GM23338 (cell line): ENCODE data around the gene OOSP4B. TPM values are rescaled to one million over a fixed set of nuclear protein-coding genes. Genes with fewer than 3 reads are reported as not detected.
A peak's percentile ranks its signal among the peaks of the same experiment; 100 is the strongest.

Source experiments
- ATAC-seq: fragments of 200-7000 bp; cut with Tn5 transposase; 3 replicates; pipeline ENCODE4 v1.9.1; 2020
- DNase-seq: peaks from one replicate; pipeline ENCODE4 v3.0.0-alpha.2; 2015; ENCODE audit warnings: low spot score
- H2AFZ ChIP-seq: fragments of 200-600 bp; sonication (generic); 2 replicates; pipeline ENCODE4 v1.8.0; 2016; ENCODE audit warnings: antibody characterized with exemption, mild to moderate bottlenecking, moderate library complexity
- H3F3A ChIP-seq: fragments of 200-600 bp; sonication (generic); replicated peaks from 2 replicates; pipeline ENCODE4 v1.8.0; 2017; ENCODE audit warnings: antibody characterized with exemption, mixed run types, low read depth
- H3K27ac ChIP-seq: fragments of 200-600 bp; sonication (generic); 2 replicates; pipeline ENCODE4 v1.6.1; 2016; ENCODE audit warnings: low read depth
- H3K27me3 ChIP-seq: fragments of 200-600 bp; sonication (generic); 2 replicates; pipeline ENCODE4 v1.8.0; 2016; ENCODE audit warnings: mild to moderate bottlenecking, mixed run types, moderate library complexity; ENCODE audit not compliant: insufficient read depth
- H3K36me3 ChIP-seq: fragments of 200-600 bp; sonication (generic); 2 replicates; pipeline ENCODE4 v1.8.0; 2016; ENCODE audit warnings: mild to moderate bottlenecking; ENCODE audit not compliant: insufficient read depth
- H3K4me1 ChIP-seq: fragments of 200-600 bp; sonication (generic); 2 replicates; pipeline ENCODE4 v1.8.0; 2016; ENCODE audit warnings: mild to moderate bottlenecking, moderate library complexity; ENCODE audit not compliant: insufficient read depth
- H3K4me2 ChIP-seq: fragments of 200-600 bp; sonication (generic); 2 replicates; pipeline ENCODE4 v1.7.1; 2017; ENCODE audit warnings: mixed run types
- H3K4me3 ChIP-seq: fragments of 200-600 bp; sonication (generic); 2 replicates; pipeline ENCODE4 v1.6.1; 2016; ENCODE audit warnings: mixed run types
- H3K79me2 ChIP-seq: fragments of 200-600 bp; sonication (generic); replicated peaks from 2 replicates; pipeline ENCODE4 v1.8.0; 2017; ENCODE audit warnings: mild to moderate bottlenecking; ENCODE audit not compliant: insufficient read depth
- H3K9me2 ChIP-seq: fragments of 200-600 bp; sonication (generic); 2 replicates; pipeline ENCODE4 v1.8.0; 2017; ENCODE audit not compliant: insufficient read depth
- H4K20me1 ChIP-seq: fragments of 200-600 bp; sonication (generic); replicated peaks from 2 replicates; pipeline ENCODE4 v1.8.0; 2017; ENCODE audit warnings: mild to moderate bottlenecking; ENCODE audit not compliant: insufficient read depth
- H3K27ac Mint-ChIP-seq: 2 replicates; pipeline ENCODE4 v1.8.0; 2020; ENCODE audit warnings: inconsistent platforms, mild to moderate bottlenecking, moderate library complexity, mixed read lengths
- H3K27me3 Mint-ChIP-seq: 3 replicates; pipeline ENCODE4 v1.8.0; 2022; ENCODE audit warnings: low read depth, mild to moderate bottlenecking, moderate library complexity, mixed read lengths, inconsistent platforms; ENCODE audit not compliant: insufficient read depth, poor library complexity
- H3K36me3 Mint-ChIP-seq: 3 replicates; pipeline ENCODE4 v1.8.0; 2021; ENCODE audit warnings: low read depth, mild to moderate bottlenecking, inconsistent platforms, moderate library complexity, mixed read lengths
- H3K4me1 Mint-ChIP-seq: 3 replicates; pipeline ENCODE4 v1.8.0; 2020; ENCODE audit warnings: mild to moderate bottlenecking, inconsistent platforms, mixed read lengths
- H3K4me3 Mint-ChIP-seq: 3 replicates; pipeline ENCODE4 v1.8.0; 2021; ENCODE audit warnings: moderate library complexity, mild to moderate bottlenecking, inconsistent platforms, mixed read lengths
- H3K9me3 Mint-ChIP-seq: 3 replicates; pipeline ENCODE4 v1.8.0; 2020; ENCODE audit warnings: moderate library complexity, mild to moderate bottlenecking, inconsistent platforms, mixed read lengths
- CREB1 ChIP-seq: fragments of 250-450 bp; sonication (Bioruptor Pico); IDR thresholded peaks from 2 replicates; pipeline ENCODE4 v1.5.0; 2020; ENCODE audit warnings: low read depth, mild to moderate bottlenecking, moderate library complexity
- CTCF ChIP-seq, 2 experiments: fragments of 200-600 bp in 1 of 2; sonication (generic) in 1 of 2; conservative IDR thresholded peaks; 2 replicates each; pipeline versions ENCODE4 v1.5.1 to v1.6.1; 2016 to 2017; ENCODE audit warnings: antibody characterized with exemption in 2 of 2, low read depth in 2 of 2, mild to moderate bottlenecking in 2 of 2, moderate library complexity in 1 of 2
- ETS1 ChIP-seq: IDR thresholded peaks from 2 replicates; pipeline ENCODE4 v1.6.1; 2016; ENCODE audit warnings: antibody characterized with exemption
- EZH2 ChIP-seq: fragments of 200-600 bp; sonication (generic); IDR thresholded peaks from one replicate; pipeline ENCODE4 v1.8.0; 2017; ENCODE audit warnings: antibody characterized with exemption, mild to moderate bottlenecking, low read depth; ENCODE audit not compliant: unreplicated experiment
- EZH2phosphoT487 ChIP-seq: fragments of 200-600 bp; sonication (generic); IDR thresholded peaks from one replicate; pipeline ENCODE4 v1.8.1; 2018; ENCODE audit warnings: antibody characterized with exemption; ENCODE audit not compliant: unreplicated experiment
- JUNB ChIP-seq: IDR thresholded peaks from one replicate; pipeline ENCODE4 v1.6.1; 2016; ENCODE audit warnings: antibody characterized with exemption; ENCODE audit not compliant: unreplicated experiment
- REST ChIP-seq: IDR thresholded peaks from one replicate; pipeline ENCODE4 v1.6.1; 2018; ENCODE audit warnings: antibody characterized with exemption; ENCODE audit not compliant: unreplicated experiment
- ZNF114 ChIP-seq: fragments of 250-450 bp; sonication (Bioruptor Pico); IDR thresholded peaks from 2 replicates; pipeline ENCODE4 v1.5.0; 2020; ENCODE audit warnings: mild to moderate bottlenecking, moderate library complexity
- ZNF331 ChIP-seq: fragments of 250-450 bp; sonication (Bioruptor Pico); IDR thresholded peaks from 2 replicates; pipeline ENCODE4 v1.5.0; 2020; ENCODE audit warnings: low read depth, mild to moderate bottlenecking, moderate library complexity
- ZNF462 ChIP-seq: fragments of 250-450 bp; sonication (Bioruptor Pico); IDR thresholded peaks from 2 replicates; pipeline ENCODE4 v1.5.0; 2020; ENCODE audit warnings: mild to moderate bottlenecking, moderate library complexity
- polyA plus RNA-seq: library from polyadenylated mRNA; unstranded; fragments of >200 nt; fragmentation: Nextera tagmentation; extraction: Ambion mirVana; gene quantifications from 2 replicates; pipeline ENCODE4 v1.2.1, GENCODE V29; 2016
- total RNA-seq: library from RNA; depleted of rRNA; stranded (reverse); fragments of >200 nt; shearing (Covaris generic); gene quantifications from 2 replicates; pipeline ENCODE4 v1.2.3, GENCODE V29; 2014

OOSP4B gene
- total and polyA plus RNA-seq, 2 experiments from 2014 or later = not detected

- Histone ChIP-seq H3K4me3 (no peak within 1 kb of the TSS), H3K27me3 (no peaks in the 10 kb centered on the region), H3K4me2 (no peak within 1 kb of the TSS), H3K36me3 (peaks cover 5% of the 10 kb centered on the region; the same call in 1 of the 2 replicates), H3K4me1 (peaks cover 5% of the 10 kb centered on the region; the same call in 1 of the 2 replicates), H3K79me2 (no peaks in the 10 kb centered on the region), H4K20me1 (no peaks in the 10 kb centered on the region), H3K27ac (no peak within 1 kb of the TSS), H3F3A (no peaks in the 10 kb centered on the region), H2AFZ (peak within 1 kb of the TSS; percentile 98), H3K9me2 (no peaks in the 10 kb centered on the region)
- DNase-seq (no peak), ATAC-seq (no peak)
- Mint-ChIP-seq H3K4me3 (no peak within 1 kb of the TSS), H3K4me1 (peaks cover 3% of the 10 kb centered on the region), H3K36me3 (no peaks in the 10 kb centered on the region; the same call in 2 of the 3 replicates), H3K27me3 (peaks cover 7% of the 10 kb centered on the region), H3K9me3 (peaks cover 7% of the 10 kb centered on the region; the same call in 2 of the 3 replicates), H3K27ac (peak within 1 kb of the TSS; percentile 12; the same call in 1 of the 2 replicates)
- TF ChIP-seq ZNF114 (no peak), REST (no peak), CTCF (conservative IDR thresholded peaks at IDR 0.05; ENCODE audit: low read depth in 2 of 2) (no peak), ETS1 (no peak), ZNF331 (no peak), JUNB (no peak), ZNF462 (no peak), EZH2 (no peak), EZH2phosphoT487 (no peak), CREB1 (CRISPR knock-in tag) (no peak)
Observed at GRCh38 chr11:60056349-60056969, 39.5 kb downstream of the OOSP4B start, which contains the start of gene MS4A3. Gene MS4A3, plus strand, starts transcription at chr11:60056665. Its CDS starts 4,496 bp downstream, at chr11:60061161.
